SK-N-SH (cell line): ENCODE results near the gene RARG. TPM values are rescaled to one million over a fixed set of nuclear protein-coding genes. Genes with fewer than 3 reads are reported as not detected.

ENCODE experiments used
- CTCF ChIA-PET: fragments of 300-600, 350-600 bp; formaldehyde crosslinking; extraction: SDS; loops from one replicate; lab custom pipeline; 2021; lab: Yijun Ruan, JAX
- POLR2A ChIA-PET: fragments of 350-600 bp; sonication (Branson Sonifier 250); formaldehyde crosslinking; extraction: SDS; loops from one replicate; lab custom pipeline; 2020; ENCODE audit warnings: antibody characterized with exemption, inconsistent platforms; lab: Yijun Ruan, JAX
- DNase-seq: peaks from one replicate; pipeline ENCODE4 v3.0.0; 2012
- H2AFZ ChIP-seq: fragments of 200-600 bp; sonication (generic); 2 replicates; pipeline ENCODE4 v1.8.1; 2016; ENCODE audit warnings: antibody characterized with exemption, mild to moderate bottlenecking, low read depth
- H3F3A ChIP-seq: fragments of 200-600 bp; sonication (generic); replicated peaks from 2 replicates; pipeline ENCODE3; 2016; ENCODE audit warnings: antibody characterized with exemption, mild to moderate bottlenecking; ENCODE audit not compliant: insufficient read depth
- H3K27ac ChIP-seq, 2 experiments: fragments of 200-500 bp in 1 of 2; fragments of 200-600 bp in 1 of 2; sonication (Bioruptor generic) in 1 of 2; sonication (generic), shearing (Covaris generic) in 1 of 2; 2 replicates each; pipeline versions ENCODE4 v1.5.1 to v1.6.1; 2014 to 2016; ENCODE audit warnings: low read depth in 2 of 2, inconsistent platforms in 1 of 2, low read length in 1 of 2, mild to moderate bottlenecking in 1 of 2, mixed read lengths in 1 of 2
- H3K27me3 ChIP-seq: fragments of 200-600 bp; sonication (generic), shearing (Covaris generic); 2 replicates; pipeline ENCODE4 v1.6.1; 2016; ENCODE audit warnings: mixed run types; ENCODE audit not compliant: insufficient read depth
- H3K36me3 ChIP-seq, 2 experiments: fragments of 200-500 bp in 1 of 2; fragments of 200-600 bp in 1 of 2; sonication (Bioruptor generic) in 1 of 2; sonication (generic) in 1 of 2; replicated peaks in 1 of 2; 2 replicates each; pipeline versions ENCODE3 to v1.5.1; 2014 to 2016; ENCODE audit warnings: low read length in 1 of 2, mild to moderate bottlenecking in 1 of 2; ENCODE audit not compliant: insufficient read depth in 2 of 2, control insufficient read depth in 1 of 2
- H3K4me1 ChIP-seq, 2 experiments: fragments of 200-500 bp in 1 of 2; fragments of 200-600 bp in 1 of 2; sonication (Bioruptor generic) in 1 of 2; sonication (generic), shearing (Covaris generic) in 1 of 2; 2 replicates each; pipeline versions ENCODE4 v1.5.1 to v1.6.1; 2014 to 2016; ENCODE audit warnings: low read depth in 1 of 2, low read length in 1 of 2, mixed run types in 1 of 2; ENCODE audit not compliant: insufficient read depth in 2 of 2, control insufficient read depth in 1 of 2
- H3K4me2 ChIP-seq: fragments of 200-600 bp; sonication (generic), shearing (Covaris generic); 2 replicates; pipeline ENCODE4 v1.6.1; 2017; ENCODE audit warnings: mixed run types
- H3K4me3 ChIP-seq, 2 experiments: fragments of 200-500 bp in 1 of 2; fragments of 200-600 bp in 1 of 2; sonication (Bioruptor generic) in 1 of 2; sonication (generic), shearing (Covaris generic) in 1 of 2; 2 replicates each; pipeline versions ENCODE4 v1.5.1 to v1.8.1; 2014 to 2016; ENCODE audit warnings: low read depth in 2 of 2, inconsistent platforms in 1 of 2, low read length in 1 of 2, mild to moderate bottlenecking in 1 of 2, mixed read lengths in 1 of 2, moderate library complexity in 1 of 2
- H3K79me2 ChIP-seq: fragments of 200-600 bp; sonication (generic); 2 replicates; pipeline ENCODE4 v1.8.1; 2017; ENCODE audit warnings: mild to moderate bottlenecking; ENCODE audit not compliant: insufficient read depth
- H3K9ac ChIP-seq: fragments of 200-600 bp; sonication (generic); 2 replicates; pipeline ENCODE4 v1.6.1; 2017; ENCODE audit warnings: mixed run types
- H3K9me2 ChIP-seq: fragments of 200-600 bp; sonication (generic); 2 replicates; pipeline ENCODE4 v1.6.1; 2017; ENCODE audit warnings: mixed run types
- H3K9me3 ChIP-seq: fragments of 200-600 bp; sonication (generic); 2 replicates; pipeline ENCODE4 v1.6.1; 2017; ENCODE audit warnings: mixed run types, mild to moderate bottlenecking, moderate library complexity
- H4K20me1 ChIP-seq: fragments of 200-600 bp; sonication (generic); 2 replicates; pipeline ENCODE4 v1.6.1; 2017; ENCODE audit warnings: mild to moderate bottlenecking, mixed run types; ENCODE audit not compliant: insufficient read depth
- CHD2 ChIP-seq: fragments of 150-350 bp; IDR thresholded peaks from 2 replicates; pipeline ENCODE4 v1.6.1; 2018; ENCODE audit warnings: low read length; ENCODE audit not compliant: partially characterized antibody
- ELF1 ChIP-seq: IDR thresholded peaks from 2 replicates; pipeline ENCODE4 v1.4.0; 2012
- EP300 ChIP-seq, 2 experiments: IDR thresholded peaks; 2 replicates each; pipeline versions ENCODE4 v1.4.0 to v1.6.1; 2012; ENCODE audit warnings: borderline replicate concordance in 1 of 2, low read depth in 1 of 2, low read length in 1 of 2
- EZH2phosphoT487 ChIP-seq: fragments of 200-600 bp; sonication (generic); IDR thresholded peaks from 2 replicates; pipeline ENCODE4 v1.6.1; 2017; ENCODE audit warnings: low read depth, mixed run types, mild to moderate bottlenecking, antibody characterized with exemption, moderate library complexity, borderline replicate concordance
- FOSL2 ChIP-seq: IDR thresholded peaks from 2 replicates; pipeline ENCODE4 v1.4.0; 2012; ENCODE audit warnings: low read depth, mild to moderate bottlenecking, moderate library complexity, borderline replicate concordance
- GATA2 ChIP-seq: sonication (generic); formaldehyde crosslinking; IDR thresholded peaks from 2 replicates; pipeline ENCODE4 v1.5.0; 2020; ENCODE audit warnings: mild to moderate bottlenecking, missing genetic modification reagents
- JUND ChIP-seq: IDR thresholded peaks from 2 replicates; pipeline ENCODE4 v1.4.0; 2012
- MXI1 ChIP-seq: IDR thresholded peaks from 2 replicates; pipeline ENCODE4 v1.6.1; 2012; ENCODE audit warnings: mild to moderate bottlenecking, low read depth, low read length, improper control_type of control experiment
- NFIC ChIP-seq: IDR thresholded peaks from 2 replicates; pipeline ENCODE4 v1.4.0; 2012; ENCODE audit warnings: borderline replicate concordance
- POLR2AphosphoS5 ChIP-seq: IDR thresholded peaks from 2 replicates; pipeline ENCODE4 v1.6.1; 2012; ENCODE audit warnings: low read depth, low read length
- REST ChIP-seq: IDR thresholded peaks from 2 replicates; pipeline ENCODE4 v1.6.1; 2012; ENCODE audit warnings: mild to moderate bottlenecking, low read depth, low read length, moderate library complexity
- RXRA ChIP-seq: IDR thresholded peaks from 2 replicates; pipeline ENCODE4 v1.4.0; 2012; ENCODE audit warnings: low read depth, mild to moderate bottlenecking, borderline replicate concordance
- SIN3A ChIP-seq: IDR thresholded peaks from 2 replicates; pipeline ENCODE4 v1.6.1; 2012; ENCODE audit warnings: low read depth, mild to moderate bottlenecking, low read length, moderate library complexity, borderline replicate concordance
- TAF1 ChIP-seq: IDR thresholded peaks from 2 replicates; pipeline ENCODE4 v1.6.1; 2012; ENCODE audit warnings: low read depth, mild to moderate bottlenecking, low read length, moderate library complexity, borderline replicate concordance
- TCF12 ChIP-seq: IDR thresholded peaks from 2 replicates; pipeline ENCODE4 v1.4.0; 2012
- TEAD4 ChIP-seq: IDR thresholded peaks from 2 replicates; pipeline ENCODE4 v1.4.0; 2012; ENCODE audit warnings: mild to moderate bottlenecking, borderline replicate concordance; ENCODE audit not compliant: insufficient read depth
- USF1 ChIP-seq: IDR thresholded peaks from 2 replicates; pipeline ENCODE4 v1.4.0; 2012; ENCODE audit warnings: low read depth, borderline replicate concordance
- USF2 ChIP-seq: fragments of 150-350 bp; IDR thresholded peaks from 2 replicates; pipeline ENCODE4 v1.6.1; 2017; ENCODE audit warnings: antibody characterized with exemption, low read length, low read depth, borderline replicate concordance
- WGBS: methylation state at CpG from one replicate; pipeline ENCODE4 v1.1.6; 2017; ENCODE audit warnings: low lambda C conversion rate; 5-methylcytosine and 5-hydroxymethylcytosine counted together
- polyA plus RNA-seq, 3 experiments: library from polyadenylated mRNA; depleted of rRNA; stranded (reverse); fragments of >200 nt; gene quantifications; 2 replicates each; pipeline ENCODE4 v1.2.3, GENCODE V29; 2012
- TF ChIP-seq, protein P1 (sequence below): IDR thresholded peaks from 2 replicates; pipeline ENCODE4 v1.4.0; 2012; ENCODE audit warnings: low read depth, borderline replicate concordance

The RARG gene
- polyA plus RNA-seq, 1 of the 3 experiments (the other 2 are of a cell fraction) = 36.6 TPM

GRCh38 chr12:53173085-53173715 is 58.8 kb downstream of the RARG start (continued):
- TF ChIP-seq USF2 (no peak), POLR2AphosphoS5 (no peak)

- Histone ChIP-seq H3K79me2 (no peaks in the 10 kb centered on the region), H3K9me2 (no peaks in the 10 kb centered on the region), H3K4me2 (no peak overlapping the region), H3K4me3 (no peak overlapping the region), H2AFZ (no peak overlapping the region), H3K27me3 (no peaks in the 10 kb centered on the region), H3K4me1 (peaks cover 15 to 17% of the 10 kb centered on the region in 2 experiments; a peak in 2 of 4 replicates), H3K9me3 (no peaks in the 10 kb centered on the region), H3K27ac (no peak overlapping the region; a peak in 1 of 4 replicates), H3F3A (peaks cover 12% of the 10 kb centered on the region), H3K36me3 (no peaks in the 10 kb centered on the region), H4K20me1 (no peaks in the 10 kb centered on the region), H3K9ac (no peak overlapping the region)
- ChIA-PET POLR2A (no interaction called here), CTCF (interaction anchor here (0.6 to 23.1 kb wide), 6 partner anchors 12 to 123 kb away, joined by 3 to 272 read pairs (median 4); no protein-coding TSS in a partner anchor)
- WGBS = 84% methylated on average over 10 of the region's 11 CpGs
- TF ChIP-seq TCF12 = no peak
- no peak for TF ChIP-seq CHD2
- TF ChIP-seq ELF1 = no peak
- no peak for TF ChIP-seq USF1
- TF ChIP-seq USF2 = no peak
- no peak for TF ChIP-seq SIN3A
- no peak for TF ChIP-seq EZH2phosphoT487
- TF ChIP-seq GATA2 = no peak
- TF ChIP-seq TEAD4 = no peak
- TF ChIP-seq JUND = no peak
- no peak for TF ChIP-seq NFIC
- TF ChIP-seq FOSL2 = no peak
- TF ChIP-seq, protein P1, sequence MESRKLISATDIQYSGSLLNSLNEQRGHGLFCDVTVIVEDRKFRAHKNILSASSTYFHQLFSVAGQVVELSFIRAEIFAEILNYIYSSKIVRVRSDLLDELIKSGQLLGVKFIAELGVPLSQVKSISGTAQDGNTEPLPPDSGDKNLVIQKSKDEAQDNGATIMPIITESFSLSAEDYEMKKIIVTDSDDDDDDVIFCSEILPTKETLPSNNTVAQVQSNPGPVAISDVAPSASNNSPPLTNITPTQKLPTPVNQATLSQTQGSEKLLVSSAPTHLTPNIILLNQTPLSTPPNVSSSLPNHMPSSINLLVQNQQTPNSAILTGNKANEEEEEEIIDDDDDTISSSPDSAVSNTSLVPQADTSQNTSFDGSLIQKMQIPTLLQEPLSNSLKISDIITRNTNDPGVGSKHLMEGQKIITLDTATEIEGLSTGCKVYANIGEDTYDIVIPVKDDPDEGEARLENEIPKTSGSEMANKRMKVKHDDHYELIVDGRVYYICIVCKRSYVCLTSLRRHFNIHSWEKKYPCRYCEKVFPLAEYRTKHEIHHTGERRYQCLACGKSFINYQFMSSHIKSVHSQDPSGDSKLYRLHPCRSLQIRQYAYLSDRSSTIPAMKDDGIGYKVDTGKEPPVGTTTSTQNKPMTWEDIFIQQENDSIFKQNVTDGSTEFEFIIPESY = no peak
- TF ChIP-seq MXI1 = no peak
- no peak for TF ChIP-seq POLR2AphosphoS5
- TF ChIP-seq TAF1 = no peak
- no peak for TF ChIP-seq EP300 (IDR thresholded peaks at IDR 0.05; ENCODE audit: borderline replicate concordance in 1 of 2, low read depth in 1 of 2, low read length in 1 of 2)
- TF ChIP-seq RXRA = no peak
- no peak for TF ChIP-seq REST
- DNase-seq = no peak
These were observed 59.7 kb downstream of the RARG start for GRCh38 chr12:53172352-53172751.
